ENCODE measurements around the gene EVA1B.

Gene EVA1B

GRCh38 chr1:36279110-36279788 lies 44.2 kb downstream of the EVA1B start:
- DNase-seq (ENCODE audit: low read depth): no peak

GRCh38 chr1:36276688-36277087 lies 46.8 kb downstream of the EVA1B start:
- DNase-seq (ENCODE audit: low read depth): no peak

GRCh38 chr1:36274201-36274600 lies 49.2 kb downstream of the EVA1B start:
- no peak for DNase-seq (ENCODE audit: low read depth)

- DNase-seq (ENCODE audit: low read depth): no peak
These were observed 50.4 kb downstream of the EVA1B start for GRCh38 chr1:36273024-36273423.
